WTC11 (cell line): Measurements from ENCODE around the gene SUSD6. TPM values are rescaled to one million over a fixed set of nuclear protein-coding genes. Genes with fewer than 3 reads are reported as not detected.

Experiments used
- ATAC-seq: fragments of 200-7000 bp; cut with Tn5 transposase; 2 replicates; pipeline ENCODE4 v1.10.0; 2021; ENCODE audit warnings: mild to moderate bottlenecking, moderate library complexity
- CTCF ChIA-PET: fragments of 300-600 bp; sonication (Branson Sonifier 250); formaldehyde crosslinking; loops from one replicate; lab custom pipeline; 2021; ENCODE audit warnings: antibody characterized with exemption; lab: Charles Lee
- POLR2A ChIA-PET: fragments of 350-600 bp; sonication (Branson Sonifier 250); formaldehyde crosslinking; loops from one replicate; lab custom pipeline; 2021; ENCODE audit warnings: antibody characterized with exemption; lab: Charles Lee
- DNase-seq: peaks from one replicate; pipeline ENCODE4 v3.0.0; 2021; ENCODE audit warnings: low spot score
- H3K27ac Mint-ChIP-seq: 2 replicates; pipeline ENCODE4 v1.8.0; 2021; ENCODE audit warnings: mixed read lengths
- H3K27me3 Mint-ChIP-seq: 2 replicates; pipeline ENCODE4 v1.8.0; 2021; ENCODE audit warnings: low read depth, mild to moderate bottlenecking, moderate library complexity, mixed read lengths
- H3K36me3 Mint-ChIP-seq: 2 replicates; pipeline ENCODE4 v1.8.0; 2021; ENCODE audit warnings: mixed read lengths
- H3K4me1 Mint-ChIP-seq: 2 replicates; pipeline ENCODE4 v1.8.0; 2022; ENCODE audit warnings: mixed read lengths
- H3K4me3 Mint-ChIP-seq: 2 replicates; pipeline ENCODE4 v1.8.0; 2021; ENCODE audit warnings: mild to moderate bottlenecking, moderate library complexity, mixed read lengths
- H3K9me3 Mint-ChIP-seq: 2 replicates; pipeline ENCODE4 v1.8.0; 2021; ENCODE audit warnings: mixed read lengths
- CREM ChIP-seq: sonication (generic); formaldehyde crosslinking; IDR thresholded peaks from 2 replicates; pipeline ENCODE4 v1.8.1; 2022; ENCODE audit warnings: mild to moderate bottlenecking, missing genetic modification reagents, moderate library complexity
- FOXK1 ChIP-seq: sonication (generic); formaldehyde crosslinking; IDR thresholded peaks from 2 replicates; pipeline ENCODE4 v1.8.0; 2022; ENCODE audit warnings: mild to moderate bottlenecking, moderate library complexity, missing genetic modification reagents
- GABPB1 ChIP-seq: sonication (generic); formaldehyde crosslinking; IDR thresholded peaks from 2 replicates; pipeline ENCODE4 v1.8.1; 2023; ENCODE audit warnings: mild to moderate bottlenecking, missing genetic modification reagents
- GRHL2 ChIP-seq: fragments of 250-450 bp; sonication (Bioruptor Pico); IDR thresholded peaks from 2 replicates; pipeline ENCODE4 v1.8.0; 2022; ENCODE audit warnings: mild to moderate bottlenecking, moderate library complexity; ENCODE audit not compliant: insufficient replicate concordance, severe bottlenecking
- GTF2I ChIP-seq: fragments of 250-450 bp; sonication (Bioruptor Pico); conservative IDR thresholded peaks from 2 replicates; pipeline ENCODE4 v1.4.0; 2021; ENCODE audit warnings: mild to moderate bottlenecking
- IRF2 ChIP-seq: sonication (generic); formaldehyde crosslinking; IDR thresholded peaks from 2 replicates; pipeline ENCODE4 v1.8.0; 2022; ENCODE audit warnings: low read depth, missing genetic modification reagents, borderline replicate concordance
- MYBL2 ChIP-seq: sonication (generic); formaldehyde crosslinking; IDR thresholded peaks from 2 replicates; pipeline ENCODE4 v1.8.1; 2023; ENCODE audit warnings: mild to moderate bottlenecking, moderate library complexity, missing genetic modification reagents
- NR1H2 ChIP-seq: sonication (generic); formaldehyde crosslinking; IDR thresholded peaks from 2 replicates; pipeline ENCODE4 v1.9.0; 2021; ENCODE audit warnings: mild to moderate bottlenecking, moderate library complexity, missing genetic modification reagents
- NR2C2 ChIP-seq: sonication (generic); formaldehyde crosslinking; IDR thresholded peaks from 2 replicates; pipeline ENCODE4 v1.8.0; 2022; ENCODE audit warnings: mild to moderate bottlenecking, missing genetic modification reagents
- OVOL2 ChIP-seq: fragments of 250-450 bp; sonication (Bioruptor Pico); IDR thresholded peaks from 2 replicates; pipeline ENCODE4 v1.9.0; 2021; ENCODE audit warnings: mild to moderate bottlenecking, borderline replicate concordance
- PRRX2 ChIP-seq: fragments of 250-450 bp; sonication (Bioruptor Pico); IDR thresholded peaks from 2 replicates; pipeline ENCODE4 v1.8.0; 2021; ENCODE audit warnings: mild to moderate bottlenecking
- SMAD4 ChIP-seq: sonication (generic); formaldehyde crosslinking; IDR thresholded peaks from 2 replicates; pipeline ENCODE4 v1.8.0; 2022; ENCODE audit warnings: mild to moderate bottlenecking, missing genetic modification reagents
- STAT6 ChIP-seq: sonication (generic); formaldehyde crosslinking; conservative IDR thresholded peaks from 2 replicates; pipeline ENCODE4 v1.8.1; 2023; ENCODE audit warnings: mild to moderate bottlenecking, low read depth, missing genetic modification reagents, moderate library complexity
- TP53 ChIP-seq: sonication (generic); formaldehyde crosslinking; IDR thresholded peaks from 2 replicates; pipeline ENCODE4 v1.8.1; 2023; ENCODE audit warnings: mild to moderate bottlenecking, missing genetic modification reagents
- USF1 ChIP-seq: sonication (generic); formaldehyde crosslinking; IDR thresholded peaks from 2 replicates; pipeline ENCODE4 v1.8.0; 2022; ENCODE audit warnings: mild to moderate bottlenecking, missing genetic modification reagents
- ZNF121 ChIP-seq: sonication (generic); formaldehyde crosslinking; IDR thresholded peaks from 2 replicates; pipeline ENCODE4 v1.8.0; 2023; ENCODE audit warnings: missing genetic modification reagents
- ZNF232 ChIP-seq: sonication (generic); formaldehyde crosslinking; IDR thresholded peaks from 2 replicates; pipeline ENCODE4 v1.8.0; 2022; ENCODE audit warnings: mild to moderate bottlenecking, missing genetic modification reagents
- ZNF423 ChIP-seq: fragments of 250-450 bp; sonication (Bioruptor Pico); IDR thresholded peaks from 2 replicates; pipeline ENCODE4 v2.1.2; 2022; ENCODE audit warnings: mild to moderate bottlenecking, moderate library complexity
- total RNA-seq: library from RNA; stranded (reverse); gene quantifications from 3 replicates; pipeline ENCODE4 v1.2.3, GENCODE V29; 2021
- TF ChIP-seq, protein P1 (sequence below): fragments of 200-600 bp; IDR thresholded peaks from 2 replicates; pipeline ENCODE4 v1.8.0; 2022; ENCODE audit warnings: antibody characterized with exemption
- TF ChIP-seq, protein P2 (sequence below): sonication (generic); formaldehyde crosslinking; IDR thresholded peaks from 2 replicates; pipeline ENCODE4 v1.8.1; 2022; ENCODE audit warnings: missing genetic modification reagents, borderline replicate concordance
- TF ChIP-seq, protein P3 (sequence below): sonication (generic); formaldehyde crosslinking; IDR thresholded peaks from 2 replicates; pipeline ENCODE4 v1.8.1; 2023; ENCODE audit warnings: mild to moderate bottlenecking, missing genetic modification reagents, moderate library complexity

The SUSD6 gene
- total RNA-seq, 1 experiment from 2014 or later = 10.1 TPM

- no peaks in the 10 kb centered on the region for H3K36me3 Mint-ChIP-seq
- DNase-seq = no peak
- ATAC-seq = no peak
- ChIA-PET CTCF (interaction anchor here (1.4 kb wide), 1 partner anchor 39 kb away, joined by 5 read pairs; no protein-coding TSS in a partner anchor), POLR2A (no interaction called here)
- H3K9me3 Mint-ChIP-seq = no peaks in the 10 kb centered on the region
- no peak overlapping the region for H3K27ac Mint-ChIP-seq
- no peak for TF ChIP-seq MYBL2 (CRISPR knock-in tag)
- TF ChIP-seq GTF2I (CRISPR knock-in tag) = no peak
- no peak for TF ChIP-seq NR2C2 (CRISPR knock-in tag)
- TF ChIP-seq ZNF423 (CRISPR knock-in tag) = no peak
- no peak for TF ChIP-seq CREM
- TF ChIP-seq IRF2 (CRISPR knock-in tag) = no peak
- H3K4me3 Mint-ChIP-seq = no peak overlapping the region
- H3K27me3 Mint-ChIP-seq = no peaks in the 10 kb centered on the region
- H3K4me1 Mint-ChIP-seq = peaks cover 17% of the 10 kb centered on the region
These were observed 76.4 kb downstream of the SUSD6 start for GRCh38 chr14:69687606-69688298.

GRCh38 chr14:69688299-69688649 is 76.9 kb downstream of the SUSD6 start:
- Mint-ChIP-seq H3K36me3 (no peaks in the 10 kb centered on the region), H3K4me3 (no peak overlapping the region), H3K9me3 (no peaks in the 10 kb centered on the region), H3K27ac (no peak overlapping the region), H3K4me1 (peaks cover 20% of the 10 kb centered on the region), H3K27me3 (no peaks in the 10 kb centered on the region)
- DNase-seq = no peak
- CTCF ChIA-PET = interaction anchor here (1.4 kb wide), 1 partner anchor 39 kb away, joined by 5 read pairs; no protein-coding TSS in a partner anchor
- TF ChIP-seq SMAD4 (no peak), GRHL2 (CRISPR knock-in tag) (no peak), STAT6 (CRISPR knock-in tag) (no peak), ZNF121 (CRISPR knock-in tag) (no peak), FOXK1 (no peak), NR1H2 (CRISPR knock-in tag) (no peak), GABPB1 (no peak), PRRX2 (CRISPR knock-in tag) (no peak), TP53 (no peak), USF1 (CRISPR knock-in tag) (no peak), OVOL2 (CRISPR knock-in tag) (no peak), ZNF423 (CRISPR knock-in tag) (no peak), ZNF232 (CRISPR knock-in tag) (no peak)
- TF ChIP-seq, protein P1, sequence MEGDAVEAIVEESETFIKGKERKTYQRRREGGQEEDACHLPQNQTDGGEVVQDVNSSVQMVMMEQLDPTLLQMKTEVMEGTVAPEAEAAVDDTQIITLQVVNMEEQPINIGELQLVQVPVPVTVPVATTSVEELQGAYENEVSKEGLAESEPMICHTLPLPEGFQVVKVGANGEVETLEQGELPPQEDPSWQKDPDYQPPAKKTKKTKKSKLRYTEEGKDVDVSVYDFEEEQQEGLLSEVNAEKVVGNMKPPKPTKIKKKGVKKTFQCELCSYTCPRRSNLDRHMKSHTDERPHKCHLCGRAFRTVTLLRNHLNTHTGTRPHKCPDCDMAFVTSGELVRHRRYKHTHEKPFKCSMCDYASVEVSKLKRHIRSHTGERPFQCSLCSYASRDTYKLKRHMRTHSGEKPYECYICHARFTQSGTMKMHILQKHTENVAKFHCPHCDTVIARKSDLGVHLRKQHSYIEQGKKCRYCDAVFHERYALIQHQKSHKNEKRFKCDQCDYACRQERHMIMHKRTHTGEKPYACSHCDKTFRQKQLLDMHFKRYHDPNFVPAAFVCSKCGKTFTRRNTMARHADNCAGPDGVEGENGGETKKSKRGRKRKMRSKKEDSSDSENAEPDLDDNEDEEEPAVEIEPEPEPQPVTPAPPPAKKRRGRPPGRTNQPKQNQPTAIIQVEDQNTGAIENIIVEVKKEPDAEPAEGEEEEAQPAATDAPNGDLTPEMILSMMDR = no peak
- TF ChIP-seq, protein P2, sequence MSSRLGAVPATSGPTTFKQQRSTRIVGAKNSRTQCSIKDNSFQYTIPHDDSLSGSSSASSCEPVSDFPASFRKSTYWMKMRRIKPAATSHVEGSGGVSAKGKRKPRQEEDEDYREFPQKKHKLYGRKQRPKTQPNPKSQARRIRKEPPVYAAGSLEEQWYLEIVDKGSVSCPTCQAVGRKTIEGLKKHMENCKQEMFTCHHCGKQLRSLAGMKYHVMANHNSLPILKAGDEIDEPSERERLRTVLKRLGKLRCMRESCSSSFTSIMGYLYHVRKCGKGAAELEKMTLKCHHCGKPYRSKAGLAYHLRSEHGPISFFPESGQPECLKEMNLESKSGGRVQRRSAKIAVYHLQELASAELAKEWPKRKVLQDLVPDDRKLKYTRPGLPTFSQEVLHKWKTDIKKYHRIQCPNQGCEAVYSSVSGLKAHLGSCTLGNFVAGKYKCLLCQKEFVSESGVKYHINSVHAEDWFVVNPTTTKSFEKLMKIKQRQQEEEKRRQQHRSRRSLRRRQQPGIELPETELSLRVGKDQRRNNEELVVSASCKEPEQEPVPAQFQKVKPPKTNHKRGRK = no peak
- TF ChIP-seq, protein P3, sequence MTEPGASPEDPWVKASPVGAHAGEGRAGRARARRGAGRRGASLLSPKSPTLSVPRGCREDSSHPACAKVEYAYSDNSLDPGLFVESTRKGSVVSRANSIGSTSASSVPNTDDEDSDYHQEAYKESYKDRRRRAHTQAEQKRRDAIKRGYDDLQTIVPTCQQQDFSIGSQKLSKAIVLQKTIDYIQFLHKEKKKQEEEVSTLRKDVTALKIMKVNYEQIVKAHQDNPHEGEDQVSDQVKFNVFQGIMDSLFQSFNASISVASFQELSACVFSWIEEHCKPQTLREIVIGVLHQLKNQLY (CRISPR knock-in tag) = no peak
- ATAC-seq = no peak
- POLR2A ChIA-PET = no interaction called here
